ENCODE measurements around the gene SLCO3A1. TPM values are rescaled to one million over a fixed set of nuclear protein-coding genes. Genes with fewer than 3 reads are reported as not detected.

Gene SLCO3A1
- total and polyA plus RNA-seq, 2 of the 8 experiments (the other 6 are each of a cell fraction or from before 2014, with no cell fraction given), result 15.1 to 20.4 TPM

DNA sequence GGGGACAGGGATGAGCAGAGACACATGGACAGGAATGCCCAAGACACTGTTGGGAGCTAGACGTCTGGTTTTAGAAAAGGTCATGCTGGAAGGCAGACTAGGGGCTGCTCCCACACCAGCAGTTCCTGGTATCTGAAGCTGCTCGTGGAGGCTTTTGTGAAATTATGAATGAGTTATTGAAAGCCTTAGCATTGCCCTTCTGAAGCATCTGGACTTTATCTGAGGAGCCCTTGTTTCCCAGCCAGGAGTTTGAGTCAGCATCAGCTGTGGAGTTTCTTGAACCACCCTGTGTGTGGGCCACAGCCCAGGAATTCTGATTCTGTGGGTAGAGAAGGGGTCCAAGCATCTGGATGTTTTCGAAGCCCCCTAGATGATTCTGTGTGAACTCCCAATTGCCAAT is 258.7 kb downstream of the SLCO3A1 start:
- ChIA-PET POLR2A (ENCODE audit: partially characterized antibody) (no interaction called here), CTCF (ENCODE audit: partially characterized antibody) (interaction anchor here (0.8 to 7.2 kb wide), 8 partner anchors 7 to 92 kb away, joined by 3 to 39 read pairs (median 3); no protein-coding TSS in a partner anchor)
- no peaks in the 10 kb centered on the region for H3K27me3 ChIP-seq (replicated peaks in 1 of 4; ENCODE audit: control insufficient read depth in 3 of 4, extremely low read depth in 1 of 4, insufficient read depth in 3 of 4, low read length in 3 of 4)
- H2AK5ac ChIP-seq (ENCODE audit: low read depth, low read length), result no peak overlapping the region
- no peak overlapping the region for H2BK120ac ChIP-seq (replicated peaks; ENCODE audit: low read depth, low read length)
- no peak overlapping the region for H3K9ac ChIP-seq (replicated peaks in 1 of 4; ENCODE audit: extremely low read depth in 1 of 4, low read depth in 3 of 4, low read length in 3 of 4)
- H2AFZ ChIP-seq (ENCODE audit: low read length), result no peak overlapping the region
- H3K4me3 ChIP-seq (ENCODE audit: extremely low read depth in 1 of 4, insufficient read depth in 2 of 4, low read depth in 3 of 4, low read length in 4 of 4), result no peak overlapping the region
- H3K18ac ChIP-seq (ENCODE audit: extremely low read depth, low read length), result no peak overlapping the region
- no peak overlapping the region for H3K27ac ChIP-seq (ENCODE audit: low read depth, low read length)
- no peak overlapping the region for H2BK12ac ChIP-seq (ENCODE audit: low read depth, low read length)
- H3K79me1 ChIP-seq (ENCODE audit: low read depth, low read length), result no peaks in the 10 kb centered on the region
- H3K9me3 ChIP-seq (ENCODE audit: insufficient read depth in 2 of 2, low read depth in 1 of 2, low read length in 1 of 2), result no peaks in the 10 kb centered on the region
- no peak overlapping the region for H2BK20ac ChIP-seq (ENCODE audit: low read length)
- no peak overlapping the region for H4K5ac ChIP-seq (ENCODE audit: insufficient read length, low read depth, low read length)
- WGBS, 2 experiments (ENCODE audit: extremely low coverage in 1 of 2, insufficient coverage in 1 of 2, insufficient read length in 1 of 2, insufficient replicate concordance in 2 of 2, low coverage in 1 of 2, low lambda C conversion rate in 2 of 2, missing lambda C conversion rate in 1 of 2), result 88% methylated on average over 3 of the region's 3 CpGs; no CpG with 5 or more reads in 1 of the 2 experiments
- H4K8ac ChIP-seq (ENCODE audit: extremely low read depth, insufficient read depth, low read length), result no peak overlapping the region
- DNase-seq (ENCODE audit: low read depth in 1 of 2, low spot score in 2 of 2), result no peak
- H3K79me2 ChIP-seq (ENCODE audit: control insufficient read depth in 1 of 2, insufficient read depth in 2 of 2, low read length in 2 of 2), result no peaks in the 10 kb centered on the region
- no peaks in the 10 kb centered on the region for H3K23me2 ChIP-seq (ENCODE audit: low read depth, low read length)
- H3K36me3 ChIP-seq (ENCODE audit: control insufficient read depth in 2 of 4, insufficient read depth in 4 of 4, low read length in 3 of 4), result no peaks in the 10 kb centered on the region
- peaks cover 7 to 19% (median 14%) of the 10 kb centered on the region in 4 experiments; a peak in 6 of 7 replicates for H3K4me1 ChIP-seq (replicated peaks in 1 of 4; ENCODE audit: control insufficient read depth in 3 of 4, insufficient read depth in 4 of 4, low read length in 3 of 4)
- no peak for FAIRE-seq
- no peak overlapping the region for H2BK15ac ChIP-seq (ENCODE audit: low read length)
- no peak overlapping the region for H2BK5ac ChIP-seq (ENCODE audit: low read depth, low read length)
- H4K91ac ChIP-seq (replicated peaks; ENCODE audit: insufficient read length, low read length), result no peak overlapping the region
- no peak overlapping the region for H3K14ac ChIP-seq (ENCODE audit: insufficient read length)
- H3K56ac ChIP-seq (replicated peaks; ENCODE audit: insufficient read length, low read depth, low read length), result no peak overlapping the region
- no peak overlapping the region for H3K4me2 ChIP-seq (ENCODE audit: insufficient read depth in 1 of 2, low read depth in 2 of 2, low read length in 2 of 2)
- H4K20me1 ChIP-seq (replicated peaks in 1 of 2; ENCODE audit: control insufficient read depth in 1 of 2, insufficient read depth in 2 of 2, low read length in 2 of 2), result no peaks in the 10 kb centered on the region
- no peak overlapping the region for H3K23ac ChIP-seq (ENCODE audit: insufficient read length)
- no peak overlapping the region for H3K4ac ChIP-seq (replicated peaks; ENCODE audit: insufficient read length, low read depth, low read length)
- TF ChIP-seq GTF2F1 (IDR thresholded peaks at IDR 0.05; ENCODE audit: borderline replicate concordance, low read depth, low read length), result no peak
- no peak for TF ChIP-seq JUN (IDR thresholded peaks at IDR 0.05; ENCODE audit: low read depth, low read length)
- TF ChIP-seq SIN3A (conservative IDR thresholded peaks at IDR 0.05 in 1 of 2, IDR thresholded peaks at IDR 0.05 in 1 of 2; ENCODE audit: low read depth in 1 of 2, low read length in 2 of 2), result no peak
- no peak for TF ChIP-seq ASH2L (IDR thresholded peaks at IDR 0.05; ENCODE audit: low read length)
- TF ChIP-seq CREB1 (IDR thresholded peaks at IDR 0.05), result no peak
- no peak for TF ChIP-seq SIRT6 (IDR thresholded peaks at IDR 0.05; ENCODE audit: low read length)
- TF ChIP-seq ZNF274 (IDR thresholded peaks at IDR 0.05; ENCODE audit: borderline replicate concordance, extremely low read depth, low read length), result no peak
- TF ChIP-seq HDAC6 (IDR thresholded peaks at IDR 0.05; ENCODE audit: low read depth, low read length), result no peak
- TF ChIP-seq BACH1 (IDR thresholded peaks at IDR 0.05; ENCODE audit: low read length), result no peak
- no peak for TF ChIP-seq BRCA1 (IDR thresholded peaks at IDR 0.05; ENCODE audit: low read depth, low read length)
- no peak for TF ChIP-seq TEAD4 (IDR thresholded peaks at IDR 0.05; ENCODE audit: low read depth, low read length)
- no peak for TF ChIP-seq CEBPB (IDR thresholded peaks at IDR 0.05; ENCODE audit: low read depth, low read length)
